Pancreas (tissue), 10 donors: Measurements from ENCODE around the gene PAX6. TPM values are rescaled to one million over a fixed set of nuclear protein-coding genes. Genes with fewer than 3 reads are reported as not detected.

ENCODE experiments used
- ATAC-seq, 4 donors: fragments of 200-7000 bp; cut with Tn5 transposase; one replicate each; pipeline versions ENCODE4 v1.8.0 to v1.9.1; 2020; ENCODE audit warnings: mild to moderate bottlenecking in 4 of 4, moderate library complexity in 4 of 4
- DNase-seq, 6 donors: peaks; one replicate each; pipeline ENCODE4 v3.0.0-alpha.2; 2020
- FAIRE-seq: peaks from 2 replicates; lab custom pipeline; 2012; peaks lifted over from hg19 to GRCh38; lab: Jason Lieb, UNC
- H3K27ac ChIP-seq, 4 donors: fragments of 200-600 bp; sonication (generic); 1 replicate in 3 of 4; 2 replicates in 1 of 4; pipeline versions ENCODE4 v1.5.0 to v1.8.0; 2020
- H3K27me3 ChIP-seq, 4 donors: fragments of 200-600 bp; one replicate each; pipeline ENCODE4 v1.8.0; 2021
- H3K36me3 ChIP-seq, 3 donors: fragments of 200-600 bp; sonication (generic) in 1 of 3; one replicate each; pipeline versions ENCODE4 v1.5.0 to v1.8.0; 2020 to 2021
- H3K4me1 ChIP-seq, 3 donors: fragments of 200-600 bp; one replicate each; pipeline ENCODE4 v1.8.0; 2021
- H3K4me3 ChIP-seq, 4 donors: fragments of 200-600 bp; sonication (generic) in 2 of 4; one replicate each; pipeline versions ENCODE4 v1.5.0 to v1.8.0; 2020 to 2021
- H3K9me3 ChIP-seq, 4 donors: fragments of 200-600 bp; one replicate each; pipeline ENCODE4 v1.8.0; 2021
- CTCF ChIP-seq, 4 donors: fragments of 200-600 bp; sonication (generic) in 3 of 4; IDR thresholded peaks; one replicate each; pipeline versions ENCODE4 v1.5.0 to v1.8.0; 2021; ENCODE audit warnings: antibody characterized with exemption in 4 of 4
- WGBS, 2 donors: extraction: QIAGEN DNeasy Blood & Tissue Kit; methylation state at CpG; one replicate each; pipeline ENCODE4 v1.1.7; 2013; 5-methylcytosine and 5-hydroxymethylcytosine counted together
- intact Hi-C, 3 donors: fragments of 100-400 bp; cut with DNase I; formaldehyde crosslinking; loops; one replicate each; pipeline versions ENCODE4 v1.11.1 to v1.14.2; 2022
- polyA plus RNA-seq, 2 donors: library from polyadenylated mRNA; stranded (reverse); fragments of 200-250 nt; gene quantifications; one replicate each; pipeline ENCODE4 v1.2.3, GENCODE V29; 2013
- total RNA-seq, 6 donors: library from RNA; stranded (reverse); fragmentation: NEBNext Ultra II Directional in 4 of 6; extraction: Animal tissue kit (Norgen Biotek cat#: 25700) in 4 of 6; gene quantifications; one replicate each; pipeline versions ENCODE4 v1.2.1 to v1.2.4, GENCODE V29; 2021 to 2023
- donor health status: healthy with polysubstance abuse.
- donor health status: DM: no; HTN: no; CAD: no; lungs with moderate emphysema.
- donor health status: DM: no; HTN: no; CAD: no.
- donor health status: control.
- donor health status: control.
- donor health status: Bipolar disorder and iron deficiency.
- donor health status: DM: yes; HTN: yes; CAD: no.
- donor health status: DM: no; HTN: no; CAD: no.
- donor health status: DM: no; HTN: no; CAD: no.
- donor health status: DM: yes; HTN: yes; CAD: no.

PAX6 gene
- total and polyA plus RNA-seq, 8 donors = 2.0 to 75.0 (median 9.3) TPM

- Histone ChIP-seq H3K4me3 (no peak overlapping the region), H3K36me3 (no peaks in the 10 kb centered on the region), H3K27me3 (peaks cover 0 to 14% (median 0%) of the 10 kb centered on the region in 4 donors), H3K4me1 (peaks cover 0 to 5% (median 0%) of the 10 kb centered on the region in 3 donors), H3K9me3 (no peaks in the 10 kb centered on the region), H3K27ac (no peak overlapping the region)
- FAIRE-seq (no peak), DNase-seq (no peak), ATAC-seq (no peak)
- TF ChIP-seq CTCF (IDR thresholded peaks at IDR 0.05) = no peak
- whole genome bisulfite sequencing, 2 donors = 79 to 88% methylated on average over 4 of the region's 4 CpGs
- intact Hi-C loops = no loop called here
Measured at GRCh38 chr11:31794548-31794947, 16.6 kb downstream of the PAX6 start.

GRCh38 chr11:31793264-31793663, 17.9 kb downstream of the PAX6 start:
- H3K27me3 ChIP-seq = peaks cover 0 to 1% (median 0%) of the 10 kb centered on the region in 4 donors
- TF ChIP-seq CTCF (IDR thresholded peaks at IDR 0.05) = no peak
- H3K4me1 ChIP-seq = no peaks in the 10 kb centered on the region
- ATAC-seq = no peak
- no peaks in the 10 kb centered on the region for H3K36me3 ChIP-seq
- no peak overlapping the region for H3K27ac ChIP-seq
- 90 to 92% methylated on average over 10 of the region's 10 CpGs for WGBS, 2 donors
- no peak for DNase-seq
- no peaks in the 10 kb centered on the region for H3K9me3 ChIP-seq
- no peak overlapping the region for H3K4me3 ChIP-seq
- no peak for FAIRE-seq
- intact Hi-C loops = no loop called here

GRCh38 chr11:31792456-31792855, 18.7 kb downstream of the PAX6 start:
- Histone ChIP-seq H3K36me3 (no peaks in the 10 kb centered on the region), H3K9me3 (no peaks in the 10 kb centered on the region), H3K27me3 (no peaks in the 10 kb centered on the region), H3K27ac (no peak overlapping the region), H3K4me1 (no peaks in the 10 kb centered on the region), H3K4me3 (no peak overlapping the region)
- TF ChIP-seq CTCF (IDR thresholded peaks at IDR 0.05) = no peak
- DNase-seq (no peak), ATAC-seq (no peak), FAIRE-seq (no peak)
- 82 to 92% methylated on average over 2 of the region's 2 CpGs for WGBS, 2 donors
- intact Hi-C loops = no loop called here

GRCh38 chr11:31792036-31792435, 19.1 kb downstream of the PAX6 start:
- no peaks in the 10 kb centered on the region for H3K4me1 ChIP-seq
- H3K27ac ChIP-seq = no peak overlapping the region
- intact Hi-C loops = no loop called here
- TF ChIP-seq CTCF (IDR thresholded peaks at IDR 0.05) = no peak
- DNase-seq (no peak), ATAC-seq (no peak), FAIRE-seq (no peak)
- no peaks in the 10 kb centered on the region for H3K9me3 ChIP-seq
- WGBS, 2 donors = 72 to 77% methylated on average over 2 of the region's 2 CpGs
- no peaks in the 10 kb centered on the region for H3K27me3 ChIP-seq
- H3K36me3 ChIP-seq = no peaks in the 10 kb centered on the region
- no peak overlapping the region for H3K4me3 ChIP-seq

- Histone ChIP-seq H3K27ac (no peak overlapping the region), H3K27me3 (no peaks in the 10 kb centered on the region), H3K9me3 (no peaks in the 10 kb centered on the region), H3K4me1 (no peaks in the 10 kb centered on the region), H3K36me3 (no peaks in the 10 kb centered on the region), H3K4me3 (no peak overlapping the region)
- intact Hi-C loops = no loop called here
- 65 to 68% methylated on average over 7 of the region's 7 CpGs for WGBS, 2 donors
- no peak for TF ChIP-seq CTCF (IDR thresholded peaks at IDR 0.05)
- ATAC-seq (no peak), DNase-seq (no peak), FAIRE-seq (no peak)
Measured at GRCh38 chr11:31790649-31791048, 20.5 kb downstream of the PAX6 start.
